BE2C (cell line): Measurements from ENCODE around the gene PRIMPOL.
A peak's percentile ranks its signal among the peaks of the same experiment; 100 is the strongest.
"Not testable (repeated sequence)": the region's sequence is repeated elsewhere in the genome, so short reads cannot be mapped to it uniquely, and the experiment has no call there.

Source experiments
- DNase-seq: peaks from one replicate; pipeline ENCODE4 v3.0.0-alpha.2; 2020
- H3K27me3 ChIP-seq: fragments of 250-450 bp; sonication (Bioruptor Pico); 2 replicates; pipeline ENCODE4 v1.5.1; 2020; ENCODE audit warnings: mild to moderate bottlenecking
- H3K36me3 ChIP-seq: fragments of 250-450 bp; sonication (Bioruptor Pico); 2 replicates; pipeline ENCODE4 v1.5.1; 2020; ENCODE audit warnings: mild to moderate bottlenecking
- H3K4me1 ChIP-seq: fragments of 250-450 bp; sonication (Bioruptor Pico); 2 replicates; pipeline ENCODE4 v1.5.1; 2020
- H3K4me3 ChIP-seq: 2 replicates; pipeline ENCODE4 v1.5.1; 2011; ENCODE audit warnings: low read depth, low read length
- H3K9me3 ChIP-seq: fragments of 250-450 bp; sonication (Bioruptor Pico); 2 replicates; pipeline ENCODE4 v1.5.1; 2020
- CTCF ChIP-seq: IDR thresholded peaks from 2 replicates; pipeline ENCODE4 v1.5.1; 2012; ENCODE audit warnings: mild to moderate bottlenecking, low read depth, low read length

The PRIMPOL gene

DNA sequence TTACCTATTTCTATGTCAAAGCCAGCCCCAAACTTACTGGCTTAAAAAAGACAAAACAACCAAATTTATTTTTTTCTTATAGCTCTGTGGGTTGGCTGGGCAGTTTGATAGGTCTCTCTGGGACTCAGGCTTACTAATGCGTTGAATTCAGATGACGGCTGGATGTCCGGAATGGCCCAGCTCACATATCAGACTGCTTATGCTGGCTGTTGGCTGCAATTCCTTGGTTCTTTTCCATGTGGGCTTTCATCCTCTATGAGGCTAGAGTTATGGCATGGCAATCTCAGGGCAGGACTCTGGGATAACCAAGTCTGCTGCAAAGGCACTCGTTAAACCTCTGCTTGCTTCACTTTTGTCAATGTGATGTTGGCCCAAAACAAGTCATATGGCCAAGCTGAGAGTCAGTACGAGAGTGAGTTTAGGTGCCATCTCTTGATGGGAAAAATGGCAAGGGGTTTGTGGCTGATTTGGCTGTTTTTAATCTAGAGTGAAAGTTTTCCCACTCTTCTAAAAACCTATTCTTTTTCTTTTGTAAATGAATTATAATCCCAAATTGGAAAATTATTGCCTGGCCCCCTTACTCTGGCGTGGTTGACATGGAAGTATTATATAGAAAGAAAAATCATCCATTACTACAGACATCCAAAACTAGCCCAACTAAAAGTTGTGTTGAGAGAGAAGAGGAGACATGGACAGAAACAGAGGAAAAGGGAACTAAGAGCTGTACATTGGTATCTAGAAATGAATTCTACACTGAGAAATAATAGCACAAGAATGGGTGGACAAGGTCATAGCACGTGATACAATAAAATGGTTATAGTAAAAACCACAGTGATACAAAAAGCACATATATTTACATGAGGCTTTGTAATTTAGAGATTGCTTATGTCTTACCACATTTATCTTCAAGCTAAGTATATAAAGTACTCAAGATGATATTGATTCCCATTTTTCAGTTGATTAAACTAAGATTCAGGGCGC lies 6.6 kb downstream of the PRIMPOL start:
- no peaks in the 10 kb centered on the region for H3K9me3 ChIP-seq
- 0 out of 2 replicates have a peak, but pooled peaks cover 3% of the 10 kb centered on the region for H3K36me3 ChIP-seq
- H3K27me3 ChIP-seq, result no peaks in the 10 kb centered on the region
- no peaks in the 10 kb centered on the region for H3K4me1 ChIP-seq
- TF ChIP-seq CTCF, result no peak
- no peak overlapping the region for H3K4me3 ChIP-seq
- DNase-seq, result no peak

DNA sequence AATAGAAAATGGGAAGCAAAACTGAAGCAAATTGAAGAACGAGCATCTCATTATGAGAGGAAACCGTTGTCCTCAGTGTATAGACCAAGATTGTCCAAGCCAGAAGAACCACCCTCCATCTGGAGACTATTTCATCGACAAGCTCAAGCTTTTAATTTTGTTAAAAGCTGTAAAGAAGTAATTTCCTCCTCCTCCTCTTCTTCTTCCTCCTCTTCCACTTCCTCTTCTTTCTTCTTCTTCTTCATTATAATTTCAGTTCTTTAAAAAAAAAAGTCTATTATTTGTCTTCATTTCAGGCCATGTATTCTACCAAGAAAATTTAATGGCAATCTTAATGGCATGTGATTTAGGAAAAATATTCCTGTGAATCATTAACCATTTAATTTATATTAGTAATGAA lies 7.6 kb downstream of the PRIMPOL start:
- no peak for TF ChIP-seq CTCF
- no peaks in the 10 kb centered on the region for H3K27me3 ChIP-seq
- H3K36me3 ChIP-seq, result 0 out of 2 replicates have a peak, but pooled peaks cover 3% of the 10 kb centered on the region
- DNase-seq, result no peak
- H3K4me3 ChIP-seq, result no peak overlapping the region
- no peaks in the 10 kb centered on the region for H3K9me3 ChIP-seq
- no peaks in the 10 kb centered on the region for H3K4me1 ChIP-seq

DNA sequence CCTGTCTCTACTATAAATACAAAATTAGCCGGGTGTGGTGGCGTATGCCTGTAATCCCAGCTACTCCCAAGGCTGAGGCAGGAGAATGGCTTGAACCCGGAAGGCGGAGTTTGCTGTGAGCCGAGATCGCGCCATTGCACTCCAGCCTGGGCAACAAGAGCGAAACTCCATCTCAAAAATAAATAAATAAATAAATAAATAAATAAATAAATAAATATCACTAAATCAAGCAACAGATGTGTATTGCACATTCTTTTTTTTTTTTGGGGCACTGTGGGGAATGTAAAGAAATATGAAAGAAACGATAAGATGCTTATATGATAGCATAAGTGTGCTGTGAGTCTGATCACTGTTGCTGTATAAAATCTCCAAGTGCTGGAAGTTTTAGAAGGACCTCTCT lies 8.3 kb downstream of the PRIMPOL start:
- H3K27me3 ChIP-seq, H3K36me3 ChIP-seq: not testable (repeated sequence)

GRCh38 chr4:184660978-184661377 lies 11.4 kb downstream of the PRIMPOL start:
- TF ChIP-seq CTCF, result no peak
- Histone ChIP-seq H3K27me3 (no peaks in the 10 kb centered on the region), H3K36me3 (0 out of 2 replicates have a peak, but pooled peaks cover 3% of the 10 kb centered on the region), H3K4me1 (no peaks in the 10 kb centered on the region), H3K9me3 (no peaks in the 10 kb centered on the region), H3K4me3 (no peak overlapping the region)
- no peak for DNase-seq

More for the DNA sequence above, 8.3 kb downstream of the PRIMPOL start:
- not testable (repeated sequence) for H3K9me3 ChIP-seq, H3K4me1 ChIP-seq, DNase-seq, H3K4me3 ChIP-seq

GRCh38 chr4:184662236-184662635 lies 12.7 kb downstream of the PRIMPOL start:
- H3K36me3 ChIP-seq, result 0 out of 2 replicates have a peak, but pooled peaks cover 3% of the 10 kb centered on the region
- H3K4me1 ChIP-seq, result no peaks in the 10 kb centered on the region
- H3K4me3 ChIP-seq, result no peak overlapping the region
- H3K9me3 ChIP-seq, result no peaks in the 10 kb centered on the region
- no peak for DNase-seq
- no peak for TF ChIP-seq CTCF
- H3K27me3 ChIP-seq, result no peaks in the 10 kb centered on the region

GRCh38 chr4:184664445-184665210 lies 15.1 kb downstream of the PRIMPOL start:
- Histone ChIP-seq H3K36me3 (no peaks in the 10 kb centered on the region), H3K9me3 (no peaks in the 10 kb centered on the region), H3K27me3 (no peaks in the 10 kb centered on the region), H3K4me3 (no peak overlapping the region), H3K4me1 (no peaks in the 10 kb centered on the region)
- peak; percentile 26 for DNase-seq
- TF ChIP-seq CTCF, result no peak
